Natural killer cell (primary cell): ENCODE data around the gene GBP6. TPM values are rescaled to one million over a fixed set of nuclear protein-coding genes. Genes with fewer than 3 reads are reported as not detected.

Experiments
- ATAC-seq, 3 donors: fragments of 150-1000 bp in 2 of 3; fragments of 200-7000 bp in 1 of 3; cut with Tn5 transposase; 1 replicate in 1 of 3; 2 replicates in 2 of 3; pipeline ENCODE4 v1.10.0; 2021; ENCODE audit warnings: mild to moderate bottlenecking in 2 of 3, moderate library complexity in 2 of 3
- DNase-seq, 2 donors: peaks; one replicate each; pipeline versions ENCODE4 v3.0.0 to v3.0.0-alpha.2; 2013 to 2021; ENCODE audit warnings: mixed read lengths in 1 of 2
- H3K27ac ChIP-seq: one replicate; pipeline ENCODE4 v1.5.1; 2013; ENCODE audit warnings: mild to moderate bottlenecking, low read length
- H3K27me3 ChIP-seq: one replicate; pipeline ENCODE4 v1.6.1; 2013; ENCODE audit warnings: low read length; ENCODE audit not compliant: control insufficient read depth, insufficient read depth
- H3K36me3 ChIP-seq: one replicate; pipeline ENCODE4 v1.6.1; 2013; ENCODE audit warnings: low read length; ENCODE audit not compliant: control insufficient read depth, insufficient read depth
- H3K4me1 ChIP-seq: one replicate; pipeline ENCODE4 v1.6.1; 2013; ENCODE audit warnings: low read length; ENCODE audit not compliant: control insufficient read depth, insufficient read depth
- H3K4me3 ChIP-seq: one replicate; pipeline ENCODE4 v1.5.1; 2013; ENCODE audit warnings: low read length
- H3K9me3 ChIP-seq: one replicate; pipeline ENCODE4 v1.6.1; 2013; ENCODE audit warnings: low read length; ENCODE audit not compliant: control insufficient read depth, insufficient read depth
- H3K27ac Mint-ChIP-seq, 2 donors: one replicate each; pipeline ENCODE4 v1.8.0; 2022; ENCODE audit warnings: mild to moderate bottlenecking in 2 of 2, mixed read lengths in 2 of 2, moderate library complexity in 1 of 2
- H3K27me3 Mint-ChIP-seq, 2 donors: one replicate each; pipeline ENCODE4 v1.8.0; 2022; ENCODE audit warnings: low read depth in 2 of 2, mixed read lengths in 2 of 2
- H3K36me3 Mint-ChIP-seq: one replicate; pipeline ENCODE4 v1.8.0; 2022; ENCODE audit warnings: mixed read lengths
- H3K4me1 Mint-ChIP-seq, 2 donors: one replicate each; pipeline ENCODE4 v1.8.0; 2022; ENCODE audit warnings: mixed read lengths in 2 of 2
- H3K4me3 Mint-ChIP-seq: one replicate; pipeline ENCODE4 v1.8.0; 2022; ENCODE audit warnings: mild to moderate bottlenecking, moderate library complexity, mixed read lengths
- H3K9me3 Mint-ChIP-seq, 2 donors: one replicate each; pipeline ENCODE4 v1.8.0; 2022; ENCODE audit warnings: mixed read lengths in 2 of 2
- CTCF ChIP-seq: fragments of 200-600 bp; IDR thresholded peaks from one replicate; pipeline ENCODE4 v1.8.0; 2022; ENCODE audit warnings: antibody characterized with exemption
- WGBS: methylation state at CpG from one replicate; pipeline ENCODE4 v1.1.7; 2013; ENCODE audit warnings: missing lambda C conversion rate; ENCODE audit not compliant: insufficient coverage; 5-methylcytosine and 5-hydroxymethylcytosine counted together
- intact Hi-C: fragments of 100-400 bp; cut with micrococcal nuclease; formaldehyde crosslinking; loops from one replicate; pipeline ENCODE4 v1.14.2; 2022
- total RNA-seq, 4 donors: library from RNA; stranded (reverse); fragments of 120-200 nt in 1 of 4; gene quantifications; one replicate each; pipeline versions ENCODE4 v1.2.3 to v1.2.4, GENCODE V29; 2013 to 2022

The GBP6 gene
- total RNA-seq, 3 donors from 2014 or later (not counting 1 experiment from before 2014, with no cell fraction given) = 0.23 to 0.40 (median 0.39) TPM

- H3K9me3 Mint-ChIP-seq = no peaks in the 10 kb centered on the region
- 75% methylated on average over 2 of the region's 2 CpGs for WGBS
- peaks cover 0 to 8% of the 10 kb centered on the region in 2 donors for H3K4me1 Mint-ChIP-seq
- Histone ChIP-seq H3K27ac (no peak overlapping the region), H3K4me1 (no peaks in the 10 kb centered on the region), H3K36me3 (no peaks in the 10 kb centered on the region), H3K27me3 (no peaks in the 10 kb centered on the region), H3K4me3 (no peak overlapping the region), H3K9me3 (no peaks in the 10 kb centered on the region)
- no peak overlapping the region for H3K27ac Mint-ChIP-seq
- intact Hi-C loops = no loop called here
- no peak for DNase-seq
- ATAC-seq = no peak
- H3K4me3 Mint-ChIP-seq = no peak overlapping the region
- H3K36me3 Mint-ChIP-seq = no peaks in the 10 kb centered on the region
- no peak for TF ChIP-seq CTCF
- no peaks in the 10 kb centered on the region for H3K27me3 Mint-ChIP-seq
These were observed 16.6 kb upstream of the GBP6 start for GRCh38 chr1:89347296-89347695.

GRCh38 chr1:89350298-89350697 lies 13.6 kb upstream of the GBP6 start:
- no peaks in the 10 kb centered on the region for H3K4me1 ChIP-seq
- Mint-ChIP-seq H3K9me3 (no peaks in the 10 kb centered on the region), H3K4me1 (peaks cover 0 to 14% of the 10 kb centered on the region in 2 donors), H3K27me3 (no peaks in the 10 kb centered on the region), H3K36me3 (no peaks in the 10 kb centered on the region), H3K4me3 (no peak overlapping the region), H3K27ac (no peak overlapping the region)
- intact Hi-C loops = loop anchor here (2.0 kb wide), 1 partner anchor 91 kb away; no protein-coding TSS in a partner anchor
- no peaks in the 10 kb centered on the region for H3K27me3 ChIP-seq
- H3K9me3 ChIP-seq = no peaks in the 10 kb centered on the region
- H3K36me3 ChIP-seq = no peaks in the 10 kb centered on the region
- ATAC-seq (no peak), DNase-seq (no peak)
- no peak for TF ChIP-seq CTCF
- H3K4me3 ChIP-seq = no peak overlapping the region
- no peak overlapping the region for H3K27ac ChIP-seq
- WGBS = 85% methylated on average over 2 of the region's 2 CpGs

- no peak for TF ChIP-seq CTCF
- peak overlapping the region in 1 of 2 donors; percentile 70 for H3K27ac Mint-ChIP-seq
- DNase-seq (no peak), ATAC-seq (peak; percentile 61 to 87 (median 81))
- Histone ChIP-seq H3K36me3 (no peaks in the 10 kb centered on the region), H3K9me3 (no peaks in the 10 kb centered on the region), H3K27me3 (no peaks in the 10 kb centered on the region), H3K4me3 (no peak overlapping the region), H3K27ac (no peak overlapping the region), H3K4me1 (no peaks in the 10 kb centered on the region)
- no peak overlapping the region for H3K4me3 Mint-ChIP-seq
- no peaks in the 10 kb centered on the region for H3K36me3 Mint-ChIP-seq
- 18% methylated on average over 1 of the region's 1 CpG for WGBS
- intact Hi-C loops = loop anchor here (2.0 kb wide), 1 partner anchor 93 kb away; no protein-coding TSS in a partner anchor
- no peaks in the 10 kb centered on the region for H3K27me3 Mint-ChIP-seq
- H3K4me1 Mint-ChIP-seq = peaks cover 0 to 14% of the 10 kb centered on the region in 2 donors
- no peaks in the 10 kb centered on the region for H3K9me3 Mint-ChIP-seq
These were observed 12.1 kb upstream of the GBP6 start for GRCh38 chr1:89351597-89352311.
